VCaP (cell line): ENCODE data around the gene SPAAR.
A peak's percentile ranks its signal among the peaks of the same experiment; 100 is the strongest.

Experiments
- H3K27ac ChIP-seq: fragments of 450-650 bp; 2 replicates; pipeline ENCODE4 v1.5.1; 2017
- CTCF ChIP-seq: fragments of 450-650 bp; conservative IDR thresholded peaks from 2 replicates; pipeline ENCODE4 v1.5.1; 2017; ENCODE audit warnings: mild to moderate bottlenecking, moderate library complexity

The SPAAR gene

DNA sequence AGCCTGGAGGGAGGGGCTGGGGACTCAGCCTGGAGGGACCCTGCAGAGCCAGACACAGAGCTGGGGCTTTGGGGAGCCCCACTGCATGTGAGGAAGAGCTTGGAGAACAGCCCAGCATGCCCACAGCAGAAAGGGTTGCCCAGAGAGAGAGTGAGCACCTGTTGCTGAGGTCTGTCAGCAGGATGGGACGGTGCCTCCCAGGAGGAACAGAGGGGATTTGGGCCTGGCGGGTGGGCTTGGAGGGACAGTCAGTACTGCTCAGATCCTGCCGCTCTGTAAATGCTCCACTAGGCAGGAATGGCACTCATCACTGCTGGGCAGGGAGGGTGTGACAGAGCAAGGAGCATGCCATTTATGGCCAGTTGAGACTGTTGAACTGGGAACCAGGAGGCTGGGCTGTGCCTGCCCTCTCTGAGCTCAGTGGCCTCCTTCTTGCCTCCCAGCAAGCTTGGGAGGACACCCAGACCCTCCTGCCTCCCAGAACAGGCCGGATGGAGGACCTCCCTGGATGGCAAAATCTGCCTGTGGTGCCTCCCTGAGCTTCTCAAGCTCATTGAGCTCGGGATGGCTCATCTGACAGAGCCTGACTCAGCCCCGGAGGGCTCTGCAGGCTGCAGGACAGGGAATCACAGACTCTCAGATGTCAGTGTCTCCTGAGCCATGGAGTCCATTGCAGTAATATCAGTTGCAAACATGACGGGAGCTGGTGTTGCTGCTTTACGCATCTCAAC lies 4.1 kb upstream of the SPAAR start:
- TF ChIP-seq CTCF = no peak
- H3K27ac ChIP-seq = peak overlapping the region; percentile 48; the same call in 1 of the 2 replicates

DNA sequence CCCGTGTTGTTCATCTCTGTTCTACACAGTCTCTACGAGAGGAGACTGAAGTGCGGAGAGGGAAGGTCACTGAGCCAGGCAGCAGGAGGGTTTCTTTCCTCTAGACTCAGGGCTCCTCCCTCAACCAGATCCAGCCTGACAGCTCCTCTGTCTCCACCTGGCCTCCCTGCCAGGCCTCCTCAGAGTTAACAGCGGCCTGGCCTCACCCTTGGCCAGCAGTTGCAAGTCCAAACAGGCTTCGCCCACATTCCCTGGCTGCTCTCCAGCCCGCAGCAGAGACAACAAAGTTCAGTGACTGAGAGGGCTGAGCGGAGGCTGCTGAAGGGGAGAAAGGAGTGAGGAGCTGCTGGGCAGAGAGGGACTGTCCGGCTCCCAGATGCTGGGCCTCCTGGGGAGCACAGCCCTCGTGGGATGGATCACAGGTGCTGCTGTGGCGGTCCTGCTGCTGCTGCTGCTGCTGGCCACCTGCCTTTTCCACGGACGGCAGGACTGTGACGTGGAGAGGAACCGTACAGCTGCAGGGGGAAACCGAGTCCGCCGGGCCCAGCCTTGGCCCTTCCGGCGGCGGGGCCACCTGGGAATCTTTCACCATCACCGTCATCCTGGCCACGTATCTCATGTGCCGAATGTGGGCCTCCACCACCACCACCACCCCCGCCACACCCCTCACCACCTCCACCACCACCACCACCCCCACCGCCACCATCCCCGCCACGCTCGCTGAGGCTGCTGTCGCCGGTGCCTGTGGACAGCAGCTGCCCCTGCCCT lies 3.2 kb upstream of the SPAAR start, which contains the start of gene HRCT1:
Gene HRCT1 (plus strand): TSS at position 291 of the 768 bp plus-strand sequence. CDS start 86 bp downstream, at position 377.
- no peak for TF ChIP-seq CTCF
- peak within 1 kb of the TSS; percentile 48; the same call in 1 of the 2 replicates for H3K27ac ChIP-seq

GRCh38 chr9:35906923-35907699 lies 2.2 kb upstream of the SPAAR start:
- H3K27ac ChIP-seq = peak overlapping the region; percentile 48; the same call in 1 of the 2 replicates
- no peak for TF ChIP-seq CTCF

- TF ChIP-seq CTCF = no peak
- peak overlapping the region; percentile 48; the same call in 1 of the 2 replicates for H3K27ac ChIP-seq
Observed at GRCh38 chr9:35907711-35908503, 1.4 kb upstream of the SPAAR start.

GRCh38 chr9:35908504-35909125 lies 675 bp upstream of the SPAAR start:
- no peak for TF ChIP-seq CTCF
- peak overlapping the region; percentile 48; the same call in 1 of the 2 replicates for H3K27ac ChIP-seq

- TF ChIP-seq CTCF = no peak
- H3K27ac ChIP-seq = no peak overlapping the region
Observed at GRCh38 chr9:35909687-35910612, 660 bp downstream of the SPAAR start.
